HCT116 (cell line): ENCODE measurements around the gene NT5C2. TPM values are rescaled to one million over a fixed set of nuclear protein-coding genes. Genes with fewer than 3 reads are reported as not detected.

ENCODE experiments used
- ATAC-seq: fragments of 200-7000 bp; cut with Tn5 transposase; 2 replicates; pipeline ENCODE4 v1.9.1; 2020; ENCODE audit warnings: mild to moderate bottlenecking, moderate library complexity
- BruUV-seq: library from RNA; stranded (reverse); fragments of 400-500 nt; replicated peaks from 2 replicates; lab custom pipeline; 2021; lab: Mats Ljungman, UMichigan
- CTCF ChIA-PET: fragments of 300-600 bp; sonication (Branson Sonifier 250); formaldehyde crosslinking; loops from one replicate; lab custom pipeline; 2021; ENCODE audit warnings: antibody characterized with exemption; lab: Charles Lee
- POLR2A ChIA-PET: fragments of 300-600, 350-600 bp; sonication (Branson Sonifier 250); formaldehyde crosslinking; loops from one replicate; lab custom pipeline; 2021; ENCODE audit warnings: antibody characterized with exemption; lab: Charles Lee
- RAD21 ChIA-PET, 2 experiments: fragments of 300-600 bp; sonication (Branson Sonifier 250); formaldehyde crosslinking; loops; one replicate each; lab custom pipeline; 2023; ENCODE audit warnings: low total read pairs in 2 of 2; ENCODE audit not compliant: uncharacterized antibody in 2 of 2, unreplicated experiment in 2 of 2, low non-redundant PET in 1 of 2; lab: Charles Lee
- DNase-seq: peaks from one replicate; pipeline ENCODE4 v3.0.0-alpha.2; 2010; ENCODE audit warnings: low read depth, low spot score
- H2AFZ ChIP-seq: fragments of 200-600 bp; shearing (Covaris generic), sonication (generic); 2 replicates; pipeline ENCODE4 v1.6.1; 2017; ENCODE audit warnings: low read depth, mixed run types, mixed read lengths, antibody characterized with exemption, low read length; ENCODE audit not compliant: poor library complexity, severe bottlenecking
- H3K27ac ChIP-seq: 2 replicates; pipeline ENCODE4 v1.5.1; 2012; ENCODE audit warnings: low read depth, low read length
- H3K27me3 ChIP-seq: fragments of 200-600 bp; sonication (generic); 2 replicates; pipeline ENCODE4 v1.6.1; 2016; ENCODE audit warnings: mixed run types, low read length, mixed read lengths; ENCODE audit not compliant: insufficient read depth
- H3K36me3 ChIP-seq, 2 experiments: fragments of 200-500 bp in 1 of 2; fragments of 200-600 bp in 1 of 2; sonication (Bioruptor generic) in 1 of 2; sonication (generic) in 1 of 2; 2 replicates each; pipeline versions ENCODE4 v1.5.1 to v1.6.1; 2014 to 2016; ENCODE audit warnings: low read length in 2 of 2, inconsistent platforms in 1 of 2, mixed read lengths in 1 of 2, mixed run types in 1 of 2; ENCODE audit not compliant: insufficient read depth in 2 of 2, control insufficient read depth in 1 of 2
- H3K4me1 ChIP-seq, 2 experiments: fragments of 200-600 bp in 1 of 2; sonication (generic) in 1 of 2; 2 replicates each; pipeline versions ENCODE4 v1.5.1 to v1.6.1; 2012 to 2017; ENCODE audit warnings: low read length in 2 of 2, inconsistent platforms in 1 of 2, mild to moderate bottlenecking in 1 of 2, mixed read lengths in 1 of 2, mixed run types in 1 of 2, moderate library complexity in 1 of 2; ENCODE audit not compliant: insufficient read depth in 2 of 2, control insufficient read depth in 1 of 2
- H3K4me2 ChIP-seq: fragments of 200-600 bp; sonication (generic); 2 replicates; pipeline ENCODE4 v1.6.1; 2017; ENCODE audit warnings: mixed run types, low read length, mixed read lengths
- H3K4me3 ChIP-seq, 2 experiments: fragments of 200-600 bp in 1 of 2; sonication (generic) in 1 of 2; replicated peaks in 1 of 2; 2 replicates each; pipeline ENCODE4 v1.5.1; 2011 to 2016; ENCODE audit warnings: low read length in 2 of 2, control low read depth in 1 of 2, low read depth in 1 of 2, mild to moderate bottlenecking in 1 of 2, mixed read lengths in 1 of 2, mixed run types in 1 of 2
- H3K79me2 ChIP-seq: fragments of 200-600 bp; sonication (generic); 2 replicates; pipeline ENCODE4 v1.6.1; 2017; ENCODE audit warnings: mild to moderate bottlenecking, mixed run types, low read length, moderate library complexity, mixed read lengths; ENCODE audit not compliant: insufficient read depth
- H3K9ac ChIP-seq: fragments of 200-600 bp; sonication (generic); 2 replicates; pipeline ENCODE4 v1.6.1; 2016; ENCODE audit warnings: low read length, mixed read lengths
- H3K9me2 ChIP-seq: fragments of 200-600 bp; sonication (generic), shearing (Covaris generic); 2 replicates; pipeline ENCODE4 v1.6.1; 2017; ENCODE audit warnings: mixed run types, mild to moderate bottlenecking, moderate library complexity; ENCODE audit not compliant: insufficient read depth
- H3K9me3 ChIP-seq, 2 experiments: fragments of 200-500 bp in 1 of 2; fragments of 200-600 bp in 1 of 2; sonication (Bioruptor generic) in 1 of 2; sonication (generic) in 1 of 2; 2 replicates each; pipeline ENCODE4 v1.6.1; 2014 to 2017; ENCODE audit warnings: low read length in 2 of 2, mixed read lengths in 2 of 2, inconsistent platforms in 1 of 2, low read depth in 1 of 2, mild to moderate bottlenecking in 1 of 2, mixed run types in 1 of 2, moderate library complexity in 1 of 2; ENCODE audit not compliant: control insufficient read depth in 1 of 2, insufficient read depth in 1 of 2
- H4K20me1 ChIP-seq: fragments of 200-600 bp; sonication (generic), shearing (Covaris generic); 2 replicates; pipeline ENCODE4 v1.6.1; 2017; ENCODE audit warnings: mixed run types, mild to moderate bottlenecking, moderate library complexity; ENCODE audit not compliant: insufficient read depth
- ATF3 ChIP-seq: IDR thresholded peaks from 2 replicates; pipeline ENCODE4 v1.6.1; 2012
- CEBPB ChIP-seq: IDR thresholded peaks from 2 replicates; pipeline ENCODE4 v1.6.1; 2012; ENCODE audit warnings: low read depth
- ELF1 ChIP-seq: IDR thresholded peaks from 2 replicates; pipeline ENCODE4 v1.6.1; 2012; ENCODE audit warnings: low read depth, borderline replicate concordance
- EZH2phosphoT487 ChIP-seq: fragments of 200-600 bp; IDR thresholded peaks from 2 replicates; pipeline ENCODE4 v1.6.1; 2018; ENCODE audit warnings: antibody characterized with exemption, borderline replicate concordance
- JUND ChIP-seq: IDR thresholded peaks from 2 replicates; pipeline ENCODE4 v1.6.1; 2012
- POLR2AphosphoS5 ChIP-seq: IDR thresholded peaks from 2 replicates; pipeline ENCODE4 v1.6.1; 2011; ENCODE audit warnings: mild to moderate bottlenecking, low read depth, low read length, moderate library complexity
- RAD21 ChIP-seq: IDR thresholded peaks from 2 replicates; pipeline ENCODE4 v1.6.1; 2012; ENCODE audit warnings: low read depth, mild to moderate bottlenecking
- SIN3A ChIP-seq: IDR thresholded peaks from 2 replicates; pipeline ENCODE4 v1.6.1; 2012; ENCODE audit warnings: low read depth
- ZFX ChIP-seq: fragments of 450-650 bp; IDR thresholded peaks from 2 replicates; pipeline ENCODE4 v1.6.1; 2017
- intact Hi-C: fragments of 100-400 bp; cut with micrococcal nuclease; formaldehyde crosslinking; loops from 2 replicates; pipeline ENCODE4 v1.10.0; 2022
- total RNA-seq: library from RNA; stranded (reverse); gene quantifications from one replicate; pipeline ENCODE4 v1.2.1, GENCODE V29; 2021; ENCODE audit not compliant: unreplicated experiment
- TF ChIP-seq, protein P1 (sequence below): IDR thresholded peaks from 2 replicates; pipeline ENCODE4 v1.6.1; 2011; ENCODE audit warnings: mild to moderate bottlenecking, low read length, moderate library complexity; ENCODE audit not compliant: insufficient replicate concordance; ENCODE audit errors: extremely low read depth

The NT5C2 gene
- total RNA-seq, 1 experiment from 2014 or later = 63.0 TPM

DNA sequence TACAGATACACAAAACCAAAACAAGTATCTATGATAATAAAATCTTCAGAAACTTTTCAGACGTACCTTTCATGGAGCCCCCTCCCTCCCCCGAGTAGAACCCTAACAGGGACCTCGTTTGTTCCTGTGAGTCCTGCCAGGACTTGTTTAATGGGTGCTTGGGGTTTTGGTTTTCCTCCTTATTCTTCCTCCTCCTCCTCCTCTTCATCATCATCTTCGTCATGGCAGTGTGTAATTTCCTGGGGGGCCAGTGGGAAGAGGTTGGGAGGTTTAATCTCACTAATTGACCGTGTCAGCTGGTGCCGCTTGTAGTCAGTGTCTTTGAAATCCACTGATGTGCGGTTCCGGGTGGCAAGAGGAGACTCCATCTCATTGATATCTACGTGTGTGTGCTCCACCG, 103.6 kb downstream of the NT5C2 start:
- H3K36me3 ChIP-seq = peaks cover 54 to 60% of the 10 kb centered on the region in 2 experiments; a peak in 3 of 4 replicates

DNA sequence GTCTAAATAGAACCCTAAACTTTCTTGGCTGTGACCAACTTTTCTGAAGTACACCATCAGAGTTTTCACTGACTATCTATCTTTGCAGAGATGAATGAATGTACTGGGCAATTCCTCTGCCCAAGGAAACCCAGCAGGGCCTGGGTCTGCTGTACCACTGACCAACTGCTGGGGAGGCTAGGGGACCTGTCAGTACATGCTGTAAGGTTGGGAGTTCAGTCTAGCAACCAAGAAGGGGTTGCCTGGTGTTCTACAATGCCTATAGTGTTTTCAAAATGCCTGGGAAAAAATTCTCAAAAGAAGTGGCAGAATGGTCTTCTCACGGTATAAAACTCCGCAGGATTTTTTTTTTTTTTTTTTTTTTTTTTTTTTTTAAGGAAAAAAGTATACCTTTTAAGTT, 106.3 kb downstream of the NT5C2 start:
- Histone ChIP-seq H3K4me3 (no peak overlapping the region), H3K9ac (no peak overlapping the region), H3K36me3 (peaks cover 40 to 41% of the 10 kb centered on the region in 2 experiments; a peak in 3 of 4 replicates), H2AFZ (no peak overlapping the region), H3K4me1 (no peaks in the 10 kb centered on the region), H3K27ac (no peak overlapping the region), H3K9me2 (no peaks in the 10 kb centered on the region), H4K20me1 (no peaks in the 10 kb centered on the region), H3K9me3 (no peaks in the 10 kb centered on the region), H3K27me3 (no peaks in the 10 kb centered on the region)
- ChIA-PET RAD21 (no interaction called here), POLR2A (no interaction called here), CTCF (interaction anchor here (0.9 kb wide), 1 partner anchor 158 kb away, joined by 3 read pairs; no protein-coding TSS in a partner anchor)
- DNase-seq (no peak), ATAC-seq (no peak)
- no TSS peak for BruUV-seq
- intact Hi-C loops = no loop called here
- no peak for TF ChIP-seq EZH2phosphoT487
- no peak for TF ChIP-seq SIN3A
- TF ChIP-seq ATF3 = no peak
- TF ChIP-seq JUND = no peak
- TF ChIP-seq CEBPB = no peak
- TF ChIP-seq RAD21 = peak; percentile 5; the same call in 1 of the 2 replicates
- TF ChIP-seq ZFX = no peak
- TF ChIP-seq, protein P1, sequence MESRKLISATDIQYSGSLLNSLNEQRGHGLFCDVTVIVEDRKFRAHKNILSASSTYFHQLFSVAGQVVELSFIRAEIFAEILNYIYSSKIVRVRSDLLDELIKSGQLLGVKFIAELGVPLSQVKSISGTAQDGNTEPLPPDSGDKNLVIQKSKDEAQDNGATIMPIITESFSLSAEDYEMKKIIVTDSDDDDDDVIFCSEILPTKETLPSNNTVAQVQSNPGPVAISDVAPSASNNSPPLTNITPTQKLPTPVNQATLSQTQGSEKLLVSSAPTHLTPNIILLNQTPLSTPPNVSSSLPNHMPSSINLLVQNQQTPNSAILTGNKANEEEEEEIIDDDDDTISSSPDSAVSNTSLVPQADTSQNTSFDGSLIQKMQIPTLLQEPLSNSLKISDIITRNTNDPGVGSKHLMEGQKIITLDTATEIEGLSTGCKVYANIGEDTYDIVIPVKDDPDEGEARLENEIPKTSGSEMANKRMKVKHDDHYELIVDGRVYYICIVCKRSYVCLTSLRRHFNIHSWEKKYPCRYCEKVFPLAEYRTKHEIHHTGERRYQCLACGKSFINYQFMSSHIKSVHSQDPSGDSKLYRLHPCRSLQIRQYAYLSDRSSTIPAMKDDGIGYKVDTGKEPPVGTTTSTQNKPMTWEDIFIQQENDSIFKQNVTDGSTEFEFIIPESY = no peak
- TF ChIP-seq, all 23 proteins: peak for 1
- H3K4me2 ChIP-seq = no peak overlapping the region
- no peaks in the 10 kb centered on the region for H3K79me2 ChIP-seq

More for the DNA sequence above, 103.6 kb downstream of the NT5C2 start:
- no peak overlapping the region for H3K9ac ChIP-seq
- H3K4me3 ChIP-seq = no peak overlapping the region
- no peaks in the 10 kb centered on the region for H4K20me1 ChIP-seq
- CTCF ChIA-PET = no interaction called here
- no peaks in the 10 kb centered on the region for H3K27me3 ChIP-seq
- ATAC-seq = no peak
- H3K79me2 ChIP-seq = no peaks in the 10 kb centered on the region
- TF ChIP-seq ZFX (no peak), ELF1 (no peak), POLR2AphosphoS5 (no peak)
- RAD21 ChIA-PET = no interaction called here
- no peaks in the 10 kb centered on the region for H3K9me3 ChIP-seq
- H3K4me1 ChIP-seq = no peaks in the 10 kb centered on the region
- no peak overlapping the region for H3K27ac ChIP-seq
- POLR2A ChIA-PET = no interaction called here
- no peak overlapping the region for H3K4me2 ChIP-seq
- no peak for DNase-seq
- H2AFZ ChIP-seq = no peak overlapping the region
- H3K9me2 ChIP-seq = no peaks in the 10 kb centered on the region
- intact Hi-C loops = no loop called here
- BruUV-seq = no TSS peak
